Stimulated activated CD8-positive, alpha-beta memory T cell treated with anti-CD3 and anti-CD28 coated beads, Interleukin-12 subunit alpha, Interleukin-12 subunit beta, amount 100 ng/mL, for 1 hour (primary cell): Measurements from ENCODE around the gene RBM4.

ENCODE experiments used
- DNase-seq: peaks from one replicate; pipeline ENCODE4 v3.0.0-alpha.2; 2020; ENCODE audit warnings: low read depth

The RBM4 gene

GRCh38 chr11:66688561-66689534 is 50.3 kb downstream of the RBM4 start:
- DNase-seq = no peak

DNA sequence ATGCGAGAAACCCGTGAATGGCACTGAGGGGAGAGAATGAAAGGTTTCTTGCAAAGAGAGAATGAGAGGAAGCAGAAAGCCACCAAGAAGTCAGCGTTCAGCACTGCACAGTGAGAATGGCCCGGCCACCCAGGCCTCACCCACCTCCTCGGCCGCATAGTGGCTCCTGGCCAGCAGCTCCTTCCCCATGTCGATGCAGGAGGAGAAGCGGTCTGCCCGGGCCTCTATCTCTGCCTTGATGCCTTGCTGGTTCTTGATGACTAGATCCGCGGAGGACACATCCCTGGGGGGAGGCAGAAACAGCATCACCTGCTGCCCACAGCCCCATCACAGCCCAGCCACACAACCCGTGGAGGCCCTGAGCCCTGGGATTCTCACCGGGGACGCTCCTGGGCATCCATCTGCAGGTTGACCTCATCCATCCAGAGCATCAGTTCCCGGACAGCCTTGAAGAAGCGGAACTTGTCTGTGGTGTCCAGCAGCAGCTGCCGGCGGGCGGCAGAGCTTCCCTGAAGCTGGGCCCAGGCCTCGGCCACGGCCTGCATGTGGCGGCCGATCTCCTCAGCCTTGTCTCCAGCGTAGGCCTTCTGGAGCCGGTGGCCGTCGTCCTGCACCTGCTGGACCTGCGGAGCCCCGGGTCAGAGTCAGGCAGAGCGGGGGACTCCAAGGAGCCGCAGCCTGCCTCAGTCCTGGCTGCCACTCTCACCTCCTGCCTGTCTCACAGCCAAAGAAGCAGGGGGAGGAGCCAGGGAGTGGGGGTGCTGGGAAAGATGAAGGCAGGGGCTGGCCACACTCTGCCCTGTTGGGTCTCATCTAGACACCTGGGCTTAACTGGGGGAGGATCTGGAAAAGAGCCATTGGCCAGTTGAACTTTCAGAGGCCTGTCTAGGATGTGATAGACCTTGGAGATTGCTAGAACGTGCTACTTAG is 51.4 kb downstream of the RBM4 start:
- no peak for DNase-seq

DNA sequence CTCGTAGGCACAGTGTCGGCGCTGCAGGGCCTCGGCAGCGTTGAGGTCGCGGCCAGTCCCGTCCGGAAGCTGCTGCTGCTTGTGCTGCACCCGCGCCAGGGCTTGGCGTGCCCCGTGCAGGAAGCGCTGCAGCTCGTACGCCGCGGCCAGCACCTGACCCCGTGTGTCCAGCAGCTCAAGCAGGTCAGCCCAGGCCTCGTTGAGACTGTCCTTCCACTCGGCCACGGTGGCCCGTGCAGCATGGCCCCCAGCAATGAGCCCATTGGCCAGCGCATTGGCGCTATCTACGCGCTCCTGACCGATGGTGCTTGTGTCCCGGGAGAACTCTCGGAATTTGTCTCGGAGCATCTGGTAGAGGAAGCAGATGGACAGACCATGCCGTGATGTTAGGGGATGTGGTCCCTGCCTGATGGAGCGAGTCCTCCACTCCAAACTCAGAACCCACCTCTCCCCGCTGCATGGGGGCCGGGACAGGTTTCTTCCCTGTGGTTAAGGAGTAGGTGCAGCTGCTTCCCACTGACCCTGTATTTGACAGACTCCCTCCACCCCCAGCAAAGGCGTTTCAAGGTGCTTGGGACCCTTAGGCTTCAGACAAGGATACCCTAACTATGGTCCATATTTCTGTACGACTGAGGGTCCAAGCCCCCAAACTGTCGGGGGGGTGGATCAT is 52.9 kb downstream of the RBM4 start:
- DNase-seq = no peak

DNA sequence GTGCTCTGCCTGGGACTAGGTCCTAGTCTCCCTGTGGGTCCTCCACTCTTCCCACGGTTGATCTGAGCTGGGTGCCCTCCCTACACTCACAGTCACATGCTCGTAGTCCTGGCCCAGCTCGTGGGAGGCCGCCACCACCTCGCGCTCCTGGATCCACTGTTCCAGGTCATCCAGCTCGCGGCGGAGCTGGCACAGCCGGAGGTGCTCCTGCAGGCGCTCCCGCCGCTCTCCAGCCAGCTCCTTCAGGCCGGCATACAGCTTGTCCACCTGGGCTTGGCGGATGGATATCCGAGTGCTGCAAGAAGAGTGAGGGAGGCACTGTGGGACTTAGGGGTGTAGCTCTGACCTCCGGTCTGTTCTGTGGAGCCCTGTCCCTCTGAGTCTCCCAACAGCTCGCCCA is 53.9 kb downstream of the RBM4 start:
- no peak for DNase-seq

GRCh38 chr11:66692871-66693331 is 54.4 kb downstream of the RBM4 start:
- no peak for DNase-seq

- no peak for DNase-seq
Measured at GRCh38 chr11:66693356-66694055, 55.0 kb downstream of the RBM4 start.

DNA sequence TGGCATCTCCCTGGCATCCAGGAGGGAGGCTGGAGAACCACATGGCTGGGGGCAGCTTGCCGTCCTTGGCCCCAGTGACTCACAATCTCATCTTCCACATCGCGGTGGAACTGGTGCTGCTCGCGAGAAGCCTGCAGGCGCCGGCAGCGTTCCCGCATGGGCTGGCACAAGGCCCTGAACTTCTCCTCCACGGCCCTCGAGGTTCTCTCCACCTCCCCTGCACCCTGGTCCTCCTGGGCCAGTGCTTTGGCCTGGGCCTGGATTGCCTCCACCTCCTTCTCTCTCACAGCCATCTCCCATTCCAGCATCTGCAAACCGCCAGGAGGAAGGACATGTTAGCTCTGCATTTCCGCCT is 55.5 kb downstream of the RBM4 start:
- no peak for DNase-seq

DNA sequence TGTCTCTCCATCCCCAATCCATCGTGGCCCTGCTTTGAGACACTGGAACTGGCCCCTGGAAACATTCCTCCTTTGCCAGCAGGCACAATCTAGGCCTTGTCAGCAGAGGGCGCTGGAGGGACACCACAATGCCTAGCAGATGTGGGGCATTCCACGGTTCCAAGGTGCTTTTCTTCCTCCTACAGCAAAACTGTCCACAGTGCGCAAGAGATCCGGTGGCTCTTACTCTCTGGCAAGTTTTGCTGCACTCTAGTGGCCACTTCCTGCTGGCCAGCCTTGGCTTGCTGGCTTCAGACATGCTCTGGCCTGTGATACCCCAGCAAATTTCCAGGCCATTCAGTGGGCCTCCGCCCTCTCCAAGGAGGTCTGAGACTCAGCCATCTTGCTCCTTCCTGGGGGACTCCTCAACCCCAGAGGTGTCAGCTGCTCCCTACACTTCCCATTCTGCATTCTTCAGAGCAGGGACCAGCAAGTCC is 56.3 kb downstream of the RBM4 start:
- peak; percentile 77 for DNase-seq
